ENCODE measurements around the gene CCDC187.

The CCDC187 gene

GRCh38 chr9:136297016-136297691 lies 6.7 kb downstream of the CCDC187 start:
- H3K36me3 ChIP-seq (ENCODE audit: control insufficient read depth in 1 of 2, insufficient read depth in 2 of 2, low read length in 2 of 2): no peaks in the 10 kb centered on the region
- no peak overlapping the region for H3K27ac ChIP-seq (ENCODE audit: low read depth, low read length)
- H3K9me3 ChIP-seq (ENCODE audit: control insufficient read depth in 1 of 2, low read length in 2 of 2): no peaks in the 10 kb centered on the region
- peak overlapping the region; percentile 46 to 51 for H3K4me3 ChIP-seq (ENCODE audit: low read depth in 1 of 2, low read length in 2 of 2)
- H3K9ac ChIP-seq (ENCODE audit: low read depth in 1 of 2, low read length in 2 of 2): no peak overlapping the region
- H3K27me3 ChIP-seq (ENCODE audit: control insufficient read depth in 1 of 2, insufficient read depth in 2 of 2, low read length in 2 of 2): no peaks in the 10 kb centered on the region
- H3K4me1 ChIP-seq (ENCODE audit: control insufficient read depth in 1 of 2, insufficient read depth in 2 of 2, low read length in 2 of 2): peaks cover 3 to 11% of the 10 kb centered on the region in 2 donors

- Histone ChIP-seq H3K9ac (ENCODE audit: low read depth in 1 of 2, low read length in 2 of 2) (no peak overlapping the region), H3K4me3 (ENCODE audit: low read depth in 1 of 2, low read length in 2 of 2) (peak overlapping the region; percentile 46 to 51), H3K27me3 (ENCODE audit: control insufficient read depth in 1 of 2, insufficient read depth in 2 of 2, low read length in 2 of 2) (no peaks in the 10 kb centered on the region), H3K9me3 (ENCODE audit: control insufficient read depth in 1 of 2, low read length in 2 of 2) (no peaks in the 10 kb centered on the region), H3K27ac (ENCODE audit: low read depth, low read length) (no peak overlapping the region), H3K4me1 (ENCODE audit: control insufficient read depth in 1 of 2, insufficient read depth in 2 of 2, low read length in 2 of 2) (peaks cover 3 to 11% of the 10 kb centered on the region in 2 donors), H3K36me3 (ENCODE audit: control insufficient read depth in 1 of 2, insufficient read depth in 2 of 2, low read length in 2 of 2) (no peaks in the 10 kb centered on the region)
These were observed 7.4 kb downstream of the CCDC187 start for GRCh38 chr9:136296434-136297015.

- Histone ChIP-seq H3K4me3 (ENCODE audit: low read depth in 1 of 2, low read length in 2 of 2) (no peak overlapping the region), H3K9ac (ENCODE audit: low read depth in 1 of 2, low read length in 2 of 2) (no peak overlapping the region), H3K4me1 (ENCODE audit: control insufficient read depth in 1 of 2, insufficient read depth in 2 of 2, low read length in 2 of 2) (peaks cover 3 to 11% of the 10 kb centered on the region in 2 donors), H3K27ac (ENCODE audit: low read depth, low read length) (no peak overlapping the region), H3K36me3 (ENCODE audit: control insufficient read depth in 1 of 2, insufficient read depth in 2 of 2, low read length in 2 of 2) (no peaks in the 10 kb centered on the region), H3K27me3 (ENCODE audit: control insufficient read depth in 1 of 2, insufficient read depth in 2 of 2, low read length in 2 of 2) (no peaks in the 10 kb centered on the region), H3K9me3 (ENCODE audit: control insufficient read depth in 1 of 2, low read length in 2 of 2) (no peaks in the 10 kb centered on the region)
These were observed 8.1 kb downstream of the CCDC187 start for GRCh38 chr9:136295542-136296433.

GRCh38 chr9:136295055-136295454 lies 8.8 kb downstream of the CCDC187 start:
- Histone ChIP-seq H3K9me3 (ENCODE audit: control insufficient read depth in 1 of 2, low read length in 2 of 2) (no peaks in the 10 kb centered on the region), H3K9ac (ENCODE audit: low read depth in 1 of 2, low read length in 2 of 2) (no peak overlapping the region), H3K36me3 (ENCODE audit: control insufficient read depth in 1 of 2, insufficient read depth in 2 of 2, low read length in 2 of 2) (no peaks in the 10 kb centered on the region), H3K4me3 (ENCODE audit: low read depth in 1 of 2, low read length in 2 of 2) (no peak overlapping the region), H3K4me1 (ENCODE audit: control insufficient read depth in 1 of 2, insufficient read depth in 2 of 2, low read length in 2 of 2) (peaks cover 3 to 11% of the 10 kb centered on the region in 2 donors), H3K27me3 (ENCODE audit: control insufficient read depth in 1 of 2, insufficient read depth in 2 of 2, low read length in 2 of 2) (no peaks in the 10 kb centered on the region), H3K27ac (ENCODE audit: low read depth, low read length) (no peak overlapping the region)

GRCh38 chr9:136294437-136294836 lies 9.5 kb downstream of the CCDC187 start:
- Histone ChIP-seq H3K9ac (ENCODE audit: low read depth in 1 of 2, low read length in 2 of 2) (no peak overlapping the region), H3K4me3 (ENCODE audit: low read depth in 1 of 2, low read length in 2 of 2) (no peak overlapping the region), H3K4me1 (ENCODE audit: control insufficient read depth in 1 of 2, insufficient read depth in 2 of 2, low read length in 2 of 2) (peaks cover 3 to 11% of the 10 kb centered on the region in 2 donors), H3K27ac (ENCODE audit: low read depth, low read length) (no peak overlapping the region), H3K36me3 (ENCODE audit: control insufficient read depth in 1 of 2, insufficient read depth in 2 of 2, low read length in 2 of 2) (no peaks in the 10 kb centered on the region), H3K9me3 (ENCODE audit: control insufficient read depth in 1 of 2, low read length in 2 of 2) (no peaks in the 10 kb centered on the region), H3K27me3 (ENCODE audit: control insufficient read depth in 1 of 2, insufficient read depth in 2 of 2, low read length in 2 of 2) (no peaks in the 10 kb centered on the region)

- H3K4me3 ChIP-seq (ENCODE audit: low read depth in 1 of 2, low read length in 2 of 2): no peak overlapping the region
- no peaks in the 10 kb centered on the region for H3K27me3 ChIP-seq (ENCODE audit: control insufficient read depth in 1 of 2, insufficient read depth in 2 of 2, low read length in 2 of 2)
- no peak overlapping the region for H3K27ac ChIP-seq (ENCODE audit: low read depth, low read length)
- H3K9ac ChIP-seq (ENCODE audit: low read depth in 1 of 2, low read length in 2 of 2): no peak overlapping the region
- peaks cover 3 to 11% of the 10 kb centered on the region in 2 donors for H3K4me1 ChIP-seq (ENCODE audit: control insufficient read depth in 1 of 2, insufficient read depth in 2 of 2, low read length in 2 of 2)
- H3K36me3 ChIP-seq (ENCODE audit: control insufficient read depth in 1 of 2, insufficient read depth in 2 of 2, low read length in 2 of 2): no peaks in the 10 kb centered on the region
- no peaks in the 10 kb centered on the region for H3K9me3 ChIP-seq (ENCODE audit: control insufficient read depth in 1 of 2, low read length in 2 of 2)
These were observed 10.3 kb downstream of the CCDC187 start for GRCh38 chr9:136293476-136294077.

GRCh38 chr9:136292591-136293448 lies 11.1 kb downstream of the CCDC187 start:
- no peak overlapping the region for H3K9ac ChIP-seq (ENCODE audit: low read depth in 1 of 2, low read length in 2 of 2)
- no peak overlapping the region for H3K4me3 ChIP-seq (ENCODE audit: low read depth in 1 of 2, low read length in 2 of 2)
- no peak overlapping the region for H3K27ac ChIP-seq (ENCODE audit: low read depth, low read length)
- H3K27me3 ChIP-seq (ENCODE audit: control insufficient read depth in 1 of 2, insufficient read depth in 2 of 2, low read length in 2 of 2): no peaks in the 10 kb centered on the region
- no peaks in the 10 kb centered on the region for H3K9me3 ChIP-seq (ENCODE audit: control insufficient read depth in 1 of 2, low read length in 2 of 2)
- no peaks in the 10 kb centered on the region for H3K36me3 ChIP-seq (ENCODE audit: control insufficient read depth in 1 of 2, insufficient read depth in 2 of 2, low read length in 2 of 2)
- peaks cover 3 to 11% of the 10 kb centered on the region in 2 donors for H3K4me1 ChIP-seq (ENCODE audit: control insufficient read depth in 1 of 2, insufficient read depth in 2 of 2, low read length in 2 of 2)

- Histone ChIP-seq H3K36me3 (ENCODE audit: control insufficient read depth in 1 of 2, insufficient read depth in 2 of 2, low read length in 2 of 2) (no peaks in the 10 kb centered on the region), H3K9me3 (ENCODE audit: control insufficient read depth in 1 of 2, low read length in 2 of 2) (no peaks in the 10 kb centered on the region), H3K27me3 (ENCODE audit: control insufficient read depth in 1 of 2, insufficient read depth in 2 of 2, low read length in 2 of 2) (no peaks in the 10 kb centered on the region), H3K9ac (ENCODE audit: low read depth in 1 of 2, low read length in 2 of 2) (no peak overlapping the region), H3K4me1 (ENCODE audit: control insufficient read depth in 1 of 2, insufficient read depth in 2 of 2, low read length in 2 of 2) (peaks cover 3 to 9% of the 10 kb centered on the region in 2 donors), H3K4me3 (ENCODE audit: low read depth in 1 of 2, low read length in 2 of 2) (no peak overlapping the region), H3K27ac (ENCODE audit: low read depth, low read length) (no peak overlapping the region)
These were observed 11.8 kb downstream of the CCDC187 start for GRCh38 chr9:136292026-136292538.

GRCh38 chr9:136291306-136292025 lies 12.4 kb downstream of the CCDC187 start:
- Histone ChIP-seq H3K36me3 (ENCODE audit: control insufficient read depth in 1 of 2, insufficient read depth in 2 of 2, low read length in 2 of 2) (no peaks in the 10 kb centered on the region), H3K9me3 (ENCODE audit: control insufficient read depth in 1 of 2, low read length in 2 of 2) (no peaks in the 10 kb centered on the region), H3K27me3 (ENCODE audit: control insufficient read depth in 1 of 2, insufficient read depth in 2 of 2, low read length in 2 of 2) (no peaks in the 10 kb centered on the region), H3K27ac (ENCODE audit: low read depth, low read length) (no peak overlapping the region), H3K9ac (ENCODE audit: low read depth in 1 of 2, low read length in 2 of 2) (no peak overlapping the region), H3K4me3 (ENCODE audit: low read depth in 1 of 2, low read length in 2 of 2) (no peak overlapping the region), H3K4me1 (ENCODE audit: control insufficient read depth in 1 of 2, insufficient read depth in 2 of 2, low read length in 2 of 2) (peaks cover 0 to 3% of the 10 kb centered on the region in 2 donors)
